Smooth muscle cell (in vitro differentiated cells): ENCODE results near the gene FARS2. TPM values are rescaled to one million over a fixed set of nuclear protein-coding genes. Genes with fewer than 3 reads are reported as not detected.
A peak's percentile ranks its signal among the peaks of the same experiment; 100 is the strongest.

Experiments
- DNase-seq: peaks from one replicate; lab custom pipeline; 2025; ENCODE audit not compliant: unreplicated experiment; lab: John Stamatoyannopoulos, UW
- H2AFZ ChIP-seq: fragments of 200-600 bp; sonication (generic); 2 replicates; pipeline ENCODE4 v1.6.0; 2016; ENCODE audit warnings: antibody characterized with exemption, low read depth, mild to moderate bottlenecking
- H3F3A ChIP-seq: fragments of 200-600 bp; sonication (generic); 2 replicates; pipeline ENCODE4 v1.6.0; 2017; ENCODE audit warnings: antibody characterized with exemption, low read depth
- H3K27ac ChIP-seq: fragments of 200-600 bp; sonication (generic); 2 replicates; pipeline ENCODE4 v1.5.1; 2016; ENCODE audit warnings: low read depth, mild to moderate bottlenecking
- H3K27me3 ChIP-seq: fragments of 200-600 bp; sonication (generic); 2 replicates; pipeline ENCODE4 v1.6.1; 2016; ENCODE audit warnings: low read depth, mild to moderate bottlenecking
- H3K36me3 ChIP-seq: fragments of 200-600 bp; sonication (generic); 2 replicates; pipeline ENCODE4 v1.5.1; 2016; ENCODE audit warnings: low read depth
- H3K4me1 ChIP-seq: fragments of 200-600 bp; sonication (generic); 2 replicates; pipeline ENCODE4 v1.5.1; 2016; ENCODE audit warnings: low read depth
- H3K4me2 ChIP-seq: fragments of 200-600 bp; sonication (generic); 2 replicates; pipeline ENCODE4 v1.6.0; 2016; ENCODE audit warnings: mild to moderate bottlenecking
- H3K4me3 ChIP-seq: fragments of 200-600 bp; sonication (generic); 2 replicates; pipeline ENCODE4 v1.5.1; 2016; ENCODE audit warnings: mild to moderate bottlenecking
- H3K79me2 ChIP-seq: fragments of 200-600 bp; sonication (generic); 2 replicates; pipeline ENCODE4 v1.6.0; 2016; ENCODE audit warnings: low read depth, mild to moderate bottlenecking
- H3K9ac ChIP-seq: fragments of 200-600 bp; sonication (generic); 2 replicates; pipeline ENCODE4 v1.6.0; 2016; ENCODE audit warnings: low read depth
- H3K9me3 ChIP-seq: fragments of 200-600 bp; sonication (generic); replicated peaks from 2 replicates; pipeline ENCODE4 v1.5.1; 2016; ENCODE audit warnings: low read depth
- H4K20me1 ChIP-seq: fragments of 200-600 bp; sonication (generic); 2 replicates; pipeline ENCODE4 v1.6.0; 2016; ENCODE audit warnings: low read depth
- WGBS: methylation state at CpG from one replicate; pipeline ENCODE4 v1.1.7; 2016; ENCODE audit warnings: low lambda C conversion rate; 5-methylcytosine and 5-hydroxymethylcytosine counted together
- polyA plus RNA-seq: library from polyadenylated mRNA; unstranded; fragments of >200 nt; fragmentation: Nextera tagmentation; extraction: Ambion mirVana; gene quantifications from 2 replicates; pipeline ENCODE4 v1.2.1, GENCODE V29; 2016
- total RNA-seq: library from RNA; depleted of rRNA; stranded (reverse); fragments of >200 nt; gene quantifications from 2 replicates; pipeline ENCODE4 v1.2.3, GENCODE V29; 2014
- TF ChIP-seq, protein P1 (sequence below): fragments of 200-600 bp; sonication (generic); IDR thresholded peaks from 2 replicates; pipeline ENCODE4 v1.5.1; 2017; ENCODE audit warnings: borderline replicate concordance, mild to moderate bottlenecking, antibody characterized with exemption; ENCODE audit not compliant: insufficient read depth, poor library complexity, severe bottlenecking

Gene FARS2
- total and polyA plus RNA-seq, 2 experiments from 2014 or later, result 9.6 to 13.2 TPM

GRCh38 chr6:5394280-5394679 lies 133.0 kb downstream of the FARS2 start:
- DNase-seq, result no peak
- Histone ChIP-seq H2AFZ (no peak overlapping the region), H3K27ac (no peak overlapping the region), H3K9me3 (no peaks in the 10 kb centered on the region), H3K79me2 (peaks cover 11% of the 10 kb centered on the region), H3K9ac (no peak overlapping the region), H4K20me1 (peaks cover 48% of the 10 kb centered on the region), H3K36me3 (no peaks in the 10 kb centered on the region), H3F3A (no peaks in the 10 kb centered on the region), H3K4me1 (no peaks in the 10 kb centered on the region), H3K4me2 (no peak overlapping the region), H3K4me3 (no peak overlapping the region), H3K27me3 (no peaks in the 10 kb centered on the region)
- 81% methylated on average over 4 of the region's 4 CpGs for WGBS
- TF ChIP-seq, protein P1, sequence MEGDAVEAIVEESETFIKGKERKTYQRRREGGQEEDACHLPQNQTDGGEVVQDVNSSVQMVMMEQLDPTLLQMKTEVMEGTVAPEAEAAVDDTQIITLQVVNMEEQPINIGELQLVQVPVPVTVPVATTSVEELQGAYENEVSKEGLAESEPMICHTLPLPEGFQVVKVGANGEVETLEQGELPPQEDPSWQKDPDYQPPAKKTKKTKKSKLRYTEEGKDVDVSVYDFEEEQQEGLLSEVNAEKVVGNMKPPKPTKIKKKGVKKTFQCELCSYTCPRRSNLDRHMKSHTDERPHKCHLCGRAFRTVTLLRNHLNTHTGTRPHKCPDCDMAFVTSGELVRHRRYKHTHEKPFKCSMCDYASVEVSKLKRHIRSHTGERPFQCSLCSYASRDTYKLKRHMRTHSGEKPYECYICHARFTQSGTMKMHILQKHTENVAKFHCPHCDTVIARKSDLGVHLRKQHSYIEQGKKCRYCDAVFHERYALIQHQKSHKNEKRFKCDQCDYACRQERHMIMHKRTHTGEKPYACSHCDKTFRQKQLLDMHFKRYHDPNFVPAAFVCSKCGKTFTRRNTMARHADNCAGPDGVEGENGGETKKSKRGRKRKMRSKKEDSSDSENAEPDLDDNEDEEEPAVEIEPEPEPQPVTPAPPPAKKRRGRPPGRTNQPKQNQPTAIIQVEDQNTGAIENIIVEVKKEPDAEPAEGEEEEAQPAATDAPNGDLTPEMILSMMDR, result no peak

DNA sequence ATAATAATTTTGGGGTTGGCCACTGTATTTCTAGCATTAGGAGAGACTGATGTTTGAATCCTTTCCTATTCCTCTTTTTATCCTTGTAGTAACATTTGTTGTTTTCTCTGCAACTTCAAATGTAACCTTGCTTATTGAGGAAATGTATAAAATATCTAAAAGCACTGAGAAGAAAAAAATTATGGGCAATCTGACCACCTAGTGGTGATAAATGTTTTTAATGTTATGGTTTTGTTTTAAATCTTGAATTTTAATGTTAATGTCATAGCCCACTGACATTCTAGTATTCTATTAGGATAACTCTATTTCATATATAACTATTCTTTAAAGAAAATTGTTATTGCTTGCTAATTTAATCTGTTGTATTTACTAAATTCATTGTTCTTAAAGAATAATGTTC lies 134.4 kb downstream of the FARS2 start:
- no peak overlapping the region for H3K9ac ChIP-seq
- no peaks in the 10 kb centered on the region for H3K27me3 ChIP-seq
- H3F3A ChIP-seq, result no peaks in the 10 kb centered on the region
- H3K36me3 ChIP-seq, result no peaks in the 10 kb centered on the region
- H2AFZ ChIP-seq, result no peak overlapping the region
- TF ChIP-seq, protein P1, result peak; percentile 6
- no peak for DNase-seq
- H3K9me3 ChIP-seq, result no peaks in the 10 kb centered on the region
- peaks cover 11% of the 10 kb centered on the region for H3K79me2 ChIP-seq
- H4K20me1 ChIP-seq, result peaks cover 37% of the 10 kb centered on the region
- H3K4me2 ChIP-seq, result no peak overlapping the region
- H3K4me1 ChIP-seq, result no peaks in the 10 kb centered on the region
- no peak overlapping the region for H3K4me3 ChIP-seq
- no peak overlapping the region for H3K27ac ChIP-seq

DNA sequence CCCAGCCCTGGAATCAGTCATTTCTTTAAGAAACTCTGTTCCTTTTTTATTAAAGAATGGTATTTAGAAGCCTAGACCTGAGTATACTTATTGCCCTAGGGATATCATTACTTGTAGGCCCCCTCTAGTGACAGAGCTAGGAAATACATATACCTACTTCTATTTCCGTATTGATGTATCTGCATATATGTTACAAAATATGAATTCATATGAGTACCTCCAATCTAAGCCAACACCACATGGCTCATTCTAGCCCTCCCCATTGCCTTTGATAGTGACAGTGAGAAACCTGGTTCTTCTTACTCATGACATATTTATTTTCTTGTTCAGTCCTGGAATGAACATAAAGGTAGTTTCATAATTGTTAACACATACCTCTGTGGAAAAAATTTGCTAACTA lies 137.2 kb downstream of the FARS2 start:
- Histone ChIP-seq H3K4me1 (peaks cover 4% of the 10 kb centered on the region), H3K79me2 (peaks cover 17% of the 10 kb centered on the region), H3K36me3 (peaks cover 7% of the 10 kb centered on the region), H3K4me3 (no peak overlapping the region), H3K27me3 (no peaks in the 10 kb centered on the region), H3K4me2 (no peak overlapping the region), H3K27ac (no peak overlapping the region), H3F3A (no peaks in the 10 kb centered on the region), H4K20me1 (peaks cover 27% of the 10 kb centered on the region), H3K9me3 (peaks cover 7% of the 10 kb centered on the region), H2AFZ (no peak overlapping the region), H3K9ac (no peak overlapping the region)
- TF ChIP-seq, protein P1, result peak; percentile 37
- DNase-seq, result no peak
- 36% methylated on average over 1 of the region's 1 CpG for whole genome bisulfite sequencing

DNA sequence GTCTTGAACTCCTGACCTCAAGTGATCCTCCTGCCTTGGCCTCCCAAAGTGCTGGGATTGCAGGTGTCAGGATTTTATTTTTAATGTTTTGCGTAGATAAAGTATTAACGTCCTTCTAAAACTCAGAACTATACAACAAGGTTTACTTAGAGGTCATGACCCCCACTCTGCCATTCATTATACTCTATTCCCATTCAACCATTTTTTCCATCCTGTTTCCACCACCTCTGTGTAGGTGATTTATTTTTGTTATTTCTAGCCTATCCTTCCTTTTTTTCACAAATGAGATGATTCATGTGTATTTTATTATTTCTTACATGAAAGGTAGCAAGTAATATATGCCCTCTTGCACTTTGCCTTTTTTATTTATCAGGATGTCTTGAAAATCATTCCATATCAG lies 138.1 kb downstream of the FARS2 start:
- 100% methylated on average over 2 of the region's 2 CpGs for WGBS
- no peak overlapping the region for H3K4me2 ChIP-seq

More for the DNA sequence above, 138.1 kb downstream of the FARS2 start:
- H3K36me3 ChIP-seq, result peaks cover 7% of the 10 kb centered on the region
- peaks cover 17% of the 10 kb centered on the region for H3K79me2 ChIP-seq
- no peaks in the 10 kb centered on the region for H3K27me3 ChIP-seq
- H2AFZ ChIP-seq, result no peak overlapping the region
- H3F3A ChIP-seq, result no peaks in the 10 kb centered on the region
- no peak for DNase-seq
- no peak overlapping the region for H3K9ac ChIP-seq
- no peak overlapping the region for H3K4me3 ChIP-seq
- H3K9me3 ChIP-seq, result peaks cover 7% of the 10 kb centered on the region
- TF ChIP-seq, protein P1, result no peak
- H3K27ac ChIP-seq, result no peak overlapping the region
- H4K20me1 ChIP-seq, result peaks cover 25% of the 10 kb centered on the region
- peaks cover 5% of the 10 kb centered on the region for H3K4me1 ChIP-seq
